ENCODE results near the gene ALPG.
"Not testable (repeated sequence)": the region's sequence is repeated elsewhere in the genome, so short reads cannot be mapped to it uniquely, and the experiment has no call there.

Gene ALPG

DNA sequence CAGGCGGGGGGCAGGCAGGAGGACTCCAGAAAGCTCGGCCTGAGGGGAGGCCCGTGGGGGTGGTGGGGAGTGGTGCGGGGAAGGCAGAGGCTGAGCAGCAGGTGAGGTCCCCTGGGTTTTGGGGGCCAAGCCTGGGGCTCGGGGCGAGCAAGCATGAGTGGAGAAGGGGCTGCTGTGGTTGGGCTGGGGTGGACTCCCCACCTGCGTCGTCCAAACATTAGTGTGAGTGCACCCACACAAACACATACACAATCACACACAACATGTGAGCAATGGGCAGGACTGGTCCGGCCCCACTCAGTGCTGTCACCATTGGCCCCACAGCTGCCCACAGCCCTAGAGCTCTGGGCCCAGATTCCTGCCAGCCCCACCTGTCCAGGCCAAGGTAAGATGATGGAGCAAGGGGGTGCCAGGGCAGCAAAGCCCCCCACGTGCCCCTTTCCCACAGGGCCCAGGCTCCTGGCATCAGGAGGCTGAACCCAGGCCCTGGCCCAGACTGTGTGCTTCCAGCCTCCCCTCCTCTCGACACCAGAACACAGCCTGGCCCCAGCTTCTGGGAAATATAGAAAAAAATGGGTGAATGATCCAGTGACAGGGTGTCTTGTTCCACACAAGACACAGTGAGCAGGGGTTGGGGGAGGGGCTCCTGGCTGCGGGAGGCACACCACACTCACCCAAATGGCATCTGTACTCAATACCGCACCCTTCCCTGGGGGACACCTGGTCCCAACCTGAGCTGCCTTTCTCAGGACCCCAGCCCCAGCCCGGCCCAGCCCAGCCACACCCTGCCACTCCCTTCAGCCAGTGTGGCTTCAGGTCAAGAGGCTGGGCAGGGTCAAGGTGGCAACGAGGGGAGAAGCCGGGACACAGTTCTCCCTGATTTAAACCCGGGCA is 28.6 kb upstream of the ALPG start:
- no peak for DNase-seq

GRCh38 chr2:232378735-232379151 is 27.9 kb upstream of the ALPG start, which contains the start of gene ALPP:
Gene ALPP (plus strand): TSS chr2:232378751. CDS start chr2:232378803, 52 bp downstream.
- DNase-seq = not testable (repeated sequence)

DNA sequence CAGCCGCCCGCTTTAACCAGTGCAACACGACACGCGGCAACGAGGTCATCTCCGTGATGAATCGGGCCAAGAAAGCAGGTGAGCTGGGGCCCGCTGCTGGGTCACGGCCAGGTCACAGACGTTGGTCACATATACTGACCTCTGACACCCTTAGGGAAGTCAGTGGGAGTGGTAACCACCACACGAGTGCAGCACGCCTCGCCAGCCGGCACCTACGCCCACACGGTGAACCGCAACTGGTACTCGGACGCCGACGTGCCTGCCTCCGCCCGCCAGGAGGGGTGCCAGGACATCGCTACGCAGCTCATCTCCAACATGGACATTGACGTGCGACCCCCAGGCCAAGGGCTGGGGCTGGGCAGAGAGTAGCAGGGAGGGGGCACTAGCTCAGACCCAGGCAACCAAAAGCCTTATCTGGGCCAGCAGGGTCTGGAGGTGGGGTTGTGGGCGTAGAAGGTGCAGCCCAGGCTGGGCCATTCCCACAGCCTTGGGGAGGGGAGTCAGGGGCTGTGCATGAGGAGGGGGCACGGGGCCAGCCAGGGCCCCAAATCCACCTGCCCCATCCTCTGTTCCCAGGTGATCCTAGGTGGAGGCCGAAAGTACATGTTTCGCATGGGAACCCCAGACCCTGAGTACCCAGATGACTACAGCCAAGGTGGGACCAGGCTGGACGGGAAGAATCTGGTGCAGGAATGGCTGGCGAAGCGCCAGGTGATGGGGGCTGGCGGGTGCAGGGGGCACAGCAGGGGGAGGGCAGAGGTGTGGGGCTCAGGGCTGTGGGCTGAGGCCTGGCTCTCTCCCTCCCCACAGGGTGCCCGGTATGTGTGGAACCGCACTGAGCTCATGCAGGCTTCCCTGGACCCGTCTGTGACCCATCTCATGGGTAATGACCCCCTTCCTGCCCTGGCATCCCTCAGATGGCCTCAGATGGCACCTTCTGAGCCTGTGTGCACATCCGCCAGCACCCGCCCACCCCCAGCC is 26.7 kb upstream of the ALPG start:
- DNase-seq = not testable (repeated sequence)

DNA sequence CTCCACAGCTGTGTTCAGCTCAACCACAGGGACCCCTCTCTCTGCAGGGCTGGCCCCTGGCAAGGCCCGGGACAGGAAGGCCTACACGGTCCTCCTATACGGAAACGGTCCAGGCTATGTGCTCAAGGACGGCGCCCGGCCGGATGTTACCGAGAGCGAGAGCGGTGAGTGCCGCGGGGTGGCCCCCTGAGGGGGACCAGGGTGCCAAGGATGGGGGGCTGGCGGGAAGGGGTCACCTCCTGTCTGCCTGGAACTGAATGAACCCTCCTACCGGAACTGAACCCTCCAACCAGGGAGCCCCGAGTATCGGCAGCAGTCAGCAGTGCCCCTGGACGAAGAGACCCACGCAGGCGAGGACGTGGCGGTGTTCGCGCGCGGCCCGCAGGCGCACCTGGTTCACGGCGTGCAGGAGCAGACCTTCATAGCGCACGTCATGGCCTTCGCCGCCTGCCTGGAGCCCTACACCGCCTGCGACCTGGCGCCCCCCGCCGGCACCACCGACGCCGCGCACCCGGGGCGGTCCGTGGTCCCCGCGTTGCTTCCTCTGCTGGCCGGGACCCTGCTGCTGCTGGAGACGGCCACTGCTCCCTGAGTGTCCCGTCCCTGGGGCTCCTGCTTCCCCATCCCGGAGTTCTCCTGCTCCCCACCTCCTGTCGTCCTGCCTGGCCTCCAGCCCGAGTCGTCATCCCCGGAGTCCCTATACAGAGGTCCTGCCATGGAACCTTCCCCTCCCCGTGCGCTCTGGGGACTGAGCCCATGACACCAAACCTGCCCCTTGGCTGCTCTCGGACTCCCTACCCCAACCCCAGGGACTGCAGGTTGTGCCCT is 25.2 kb upstream of the ALPG start:
- DNase-seq = not testable (repeated sequence)

DNA sequence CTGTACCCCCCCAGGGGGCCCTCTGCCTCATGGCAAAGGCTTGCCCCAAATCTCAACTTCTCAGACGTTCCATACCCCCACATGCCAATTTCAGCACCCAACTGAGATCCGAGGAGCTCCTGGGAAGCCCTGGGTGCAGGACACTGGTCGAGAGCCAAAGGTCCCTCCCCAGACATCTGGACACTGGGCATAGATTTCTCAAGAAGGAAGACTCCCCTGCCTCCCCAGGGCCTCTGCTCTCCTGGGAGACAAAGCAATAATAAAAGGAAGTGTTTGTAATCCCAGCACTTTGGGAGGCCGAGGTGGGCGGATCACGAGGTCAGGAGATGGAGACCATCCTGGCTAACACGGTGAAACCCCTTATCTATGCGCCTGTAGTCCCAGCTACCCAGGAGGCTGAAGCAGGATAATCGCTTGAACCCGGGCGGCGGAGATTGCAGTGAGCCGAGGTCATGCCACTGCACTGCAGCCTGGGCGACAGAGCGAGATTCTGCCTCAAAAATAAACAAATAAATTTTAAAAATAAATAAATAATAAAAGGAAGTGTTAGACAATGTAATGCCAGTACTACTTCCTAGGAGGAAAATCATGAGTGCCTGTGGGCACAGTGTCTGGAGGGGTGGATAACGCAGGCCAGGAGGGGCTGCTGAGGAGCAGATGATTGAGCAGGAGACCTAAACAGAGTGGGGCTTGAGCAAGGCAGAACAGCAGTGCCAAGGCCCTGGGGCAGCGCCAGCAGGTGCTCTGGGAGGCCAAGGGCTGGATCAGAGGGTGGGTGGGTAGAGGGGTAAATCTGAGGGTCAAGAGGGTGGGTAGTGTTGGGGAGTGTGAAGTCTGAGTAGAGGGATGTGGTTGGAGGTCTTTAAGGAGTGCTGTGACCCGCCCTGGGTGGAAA is 24.1 kb upstream of the ALPG start:
- no peak for DNase-seq

DNA sequence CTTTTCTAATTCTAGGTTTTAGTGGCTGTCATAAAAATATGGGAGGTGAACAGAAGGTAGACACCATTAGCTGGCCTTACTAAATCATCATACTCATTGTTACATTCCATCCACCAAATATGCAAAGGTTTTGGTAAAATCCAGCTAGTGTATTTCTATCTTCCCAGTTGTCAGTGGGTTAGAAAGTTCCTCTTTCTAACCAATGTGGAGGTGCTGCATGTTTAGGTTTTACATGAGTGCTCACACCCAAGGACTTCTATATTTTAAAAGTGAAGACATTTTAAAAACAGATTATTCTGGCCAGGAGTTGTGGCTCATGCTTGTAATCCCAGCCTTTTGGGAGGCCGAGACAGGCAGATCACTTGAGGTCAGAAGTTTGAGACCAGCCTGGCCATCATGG is 22.2 kb upstream of the ALPG start:
- no peak for DNase-seq

DNA sequence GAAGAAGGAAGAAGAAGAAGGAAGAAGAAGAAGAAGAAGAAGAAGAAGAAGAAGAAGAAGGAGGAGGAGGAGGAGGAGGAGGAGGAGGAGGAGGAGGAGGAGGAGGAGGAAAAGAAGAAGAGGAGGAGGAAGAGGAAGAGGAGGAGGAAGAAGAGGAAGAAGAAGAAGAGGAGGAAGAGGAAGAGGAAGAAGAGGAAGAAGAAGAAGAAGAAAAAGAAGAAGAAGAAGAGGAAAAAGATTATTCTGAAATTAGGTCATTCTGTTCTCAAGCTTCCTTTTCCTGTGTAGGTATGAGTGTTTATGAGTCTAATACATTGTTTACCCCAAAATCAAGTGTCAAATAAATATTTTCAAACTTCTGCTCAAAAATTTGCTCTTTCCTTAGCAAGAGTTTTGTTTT is 21.6 kb upstream of the ALPG start:
- not testable (repeated sequence) for DNase-seq

DNA sequence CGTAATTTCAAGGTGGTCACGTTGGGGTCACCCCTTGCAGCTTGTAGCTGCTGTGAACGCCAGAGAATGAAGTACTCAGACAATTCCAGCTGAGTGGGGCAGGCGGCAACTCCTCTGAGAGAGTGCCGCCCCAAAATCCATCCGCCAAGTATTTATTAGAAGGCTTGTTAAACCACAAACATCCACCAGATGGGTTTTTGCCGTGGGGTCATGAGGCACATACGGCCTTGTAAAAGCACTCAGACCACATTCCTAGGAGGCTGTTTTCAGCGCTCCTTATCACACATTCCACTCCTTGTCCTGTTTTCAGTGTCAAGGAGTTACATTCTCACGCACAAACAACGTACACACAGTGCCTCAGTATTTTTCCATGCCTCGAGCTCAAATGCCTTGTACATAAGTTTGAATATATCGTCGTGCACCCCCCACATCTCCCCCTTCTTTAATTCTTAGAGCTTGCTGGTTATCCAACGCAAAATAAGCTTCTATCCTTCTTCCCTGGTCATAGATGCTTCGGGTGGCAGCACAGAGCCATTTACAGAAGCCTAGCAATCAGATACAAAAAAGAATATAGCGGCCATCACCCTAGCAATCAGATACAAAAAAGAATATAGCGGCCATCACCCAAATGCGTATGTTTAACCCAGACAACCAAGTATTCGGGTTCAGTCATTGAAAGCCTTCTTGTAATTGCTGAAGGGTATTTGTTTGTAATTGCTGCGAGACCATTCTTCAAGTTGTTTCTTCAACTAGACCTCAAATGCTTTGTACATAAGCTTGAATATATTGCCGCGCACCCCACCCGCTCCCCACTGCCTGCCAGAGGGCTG is 20.8 kb upstream of the ALPG start:
- no peak for DNase-seq

DNA sequence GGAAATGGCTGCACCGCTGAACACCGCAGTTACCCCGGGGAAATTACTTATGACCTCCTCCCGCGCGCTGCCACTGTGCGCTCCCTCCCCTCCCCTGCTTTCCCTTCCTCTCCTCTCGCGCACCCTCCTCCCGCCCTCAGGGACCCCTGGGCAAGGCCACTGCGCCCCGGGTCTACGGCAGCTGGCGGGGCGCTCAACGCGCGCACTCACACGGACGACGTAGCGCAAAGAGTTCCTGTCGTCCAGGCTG is 20.2 kb upstream of the ALPG start:
- DNase-seq = no peak

- no peak for DNase-seq
Observed at GRCh38 chr2:232386740-232387450, 19.7 kb upstream of the ALPG start.

DNA sequence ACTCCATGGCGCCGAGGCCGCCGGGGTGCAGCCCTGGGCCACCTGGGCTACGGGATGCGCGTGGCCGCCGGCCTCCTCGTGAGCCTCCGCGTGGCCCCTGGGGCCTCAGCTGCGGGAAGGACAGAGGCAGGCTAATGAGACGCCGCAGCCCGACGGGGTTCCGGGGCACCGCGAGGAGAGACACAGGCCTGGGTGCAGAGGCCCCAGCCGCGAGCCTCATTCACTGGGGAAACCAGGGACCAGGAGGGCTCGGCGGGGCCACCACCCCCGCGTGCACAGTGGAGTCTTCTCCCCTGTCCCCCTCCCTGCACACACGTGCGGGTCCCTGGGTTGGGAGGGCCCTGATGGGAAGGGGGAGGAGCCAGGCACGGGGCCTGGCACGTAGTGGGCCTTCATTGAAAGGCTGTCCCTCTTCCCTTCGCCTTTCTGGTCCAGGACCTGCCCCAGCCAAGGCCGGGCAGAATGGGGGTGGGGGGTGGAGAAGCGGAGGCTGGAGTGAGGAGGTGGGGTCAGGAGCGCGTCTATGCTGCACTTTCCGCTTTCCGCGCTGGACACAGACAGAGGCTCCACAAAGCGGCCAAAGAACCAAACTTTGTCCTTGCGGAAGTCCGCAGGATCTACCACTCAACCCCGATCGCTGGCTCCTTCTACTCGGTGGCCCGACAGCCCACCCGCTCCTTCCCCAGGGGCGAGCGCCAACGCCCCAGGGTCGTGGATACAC is 19.0 kb upstream of the ALPG start:
- DNase-seq = no peak

GRCh38 chr2:232388324-232388891 is 18.2 kb upstream of the ALPG start:
- no peak for DNase-seq

- DNase-seq = no peak
Observed at GRCh38 chr2:232389327-232389726, 17.3 kb upstream of the ALPG start.

- no peak for DNase-seq
Observed at GRCh38 chr2:232390661-232391060, 16.0 kb upstream of the ALPG start.

DNA sequence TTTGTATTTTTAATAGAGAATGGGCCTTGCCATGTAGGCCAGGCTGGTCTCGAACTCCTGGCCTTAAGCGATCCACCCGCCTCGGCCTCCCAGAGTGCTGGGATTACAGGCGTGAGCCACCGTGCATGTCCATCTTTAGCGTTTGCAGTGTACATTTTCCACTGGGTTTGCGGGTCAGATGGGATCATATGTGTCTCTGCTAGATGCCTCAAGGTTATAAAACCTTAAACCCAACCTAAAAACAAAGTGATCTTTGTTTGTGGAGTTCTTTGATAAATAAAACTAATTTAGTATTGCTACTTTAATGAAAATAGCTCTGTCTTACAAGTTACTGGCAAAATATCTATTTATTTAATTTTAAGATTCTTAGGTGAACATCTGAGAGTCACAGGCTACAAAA is 13.1 kb upstream of the ALPG start:
- DNase-seq = no peak

DNA sequence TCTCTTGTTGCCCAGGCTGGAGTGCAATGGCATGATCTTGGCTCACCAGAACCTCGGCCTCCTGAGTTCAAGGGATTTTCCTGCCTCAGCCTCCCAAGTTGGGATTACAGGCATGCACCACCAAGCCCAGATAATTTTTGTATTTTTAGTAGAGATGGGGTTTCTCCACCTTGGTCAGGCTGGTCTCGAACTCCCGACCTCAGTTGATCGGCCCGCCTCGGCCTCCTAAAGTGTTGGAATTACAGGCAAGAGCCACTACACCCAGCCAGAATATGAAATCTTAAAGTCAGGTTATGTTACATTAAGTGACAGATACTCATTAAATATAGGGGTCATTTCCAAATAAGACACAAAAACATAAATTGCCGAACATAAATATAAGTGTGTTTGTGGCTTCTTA is 12.2 kb upstream of the ALPG start:
- not testable (repeated sequence) for DNase-seq

DNA sequence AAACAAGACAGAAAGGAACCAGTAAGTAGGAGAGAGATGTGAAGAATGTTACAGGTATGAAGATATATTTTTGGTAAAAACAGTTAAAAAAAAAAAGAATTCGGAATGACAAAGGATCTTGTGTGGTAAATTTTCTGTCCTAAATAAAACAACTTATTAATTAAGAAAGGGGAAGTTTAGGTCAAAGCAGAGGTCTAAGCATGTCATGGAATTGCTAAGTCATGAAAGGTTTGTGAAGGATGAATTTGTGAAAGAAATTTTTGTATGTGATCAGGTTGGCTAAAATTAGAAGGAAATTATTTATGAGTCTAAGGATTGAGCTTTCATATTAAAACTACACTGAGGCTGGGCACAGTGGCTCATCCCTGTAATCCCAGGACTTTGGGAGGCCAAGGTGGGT is 11.1 kb upstream of the ALPG start:
- no peak for DNase-seq

GRCh38 chr2:232396683-232397082 is 10.0 kb upstream of the ALPG start:
- no peak for DNase-seq

Data from activated naive CD4-positive, alpha-beta T cell treated with Interleukin-2 at 50 U/mL for 16 hours (primary cell).